Liver (tissue), 9 donors: ENCODE results near the gene MTX1. TPM values are rescaled to one million over a fixed set of nuclear protein-coding genes. Genes with fewer than 3 reads are reported as not detected.

Experiments
- DNase-seq: peaks from one replicate; pipeline ENCODE4 v3.0.0-alpha.2; 2017; ENCODE audit warnings: low spot score
- H3K27ac ChIP-seq, 2 donors: one replicate each; pipeline ENCODE4 v1.7.0; 2013; ENCODE audit warnings: inconsistent platforms in 2 of 2, low read length in 2 of 2, control low read depth in 1 of 2, low read depth in 1 of 2, mild to moderate bottlenecking in 1 of 2
- H3K27me3 ChIP-seq, 4 donors: one replicate each; pipeline versions ENCODE4 v1.6.1 to v1.7.0; 2013; ENCODE audit warnings: low read length in 3 of 4, inconsistent platforms in 1 of 4, mild to moderate bottlenecking in 1 of 4, moderate library complexity in 1 of 4; ENCODE audit not compliant: control insufficient read depth in 4 of 4, insufficient read depth in 4 of 4
- H3K36me3 ChIP-seq, 4 donors: one replicate each; pipeline versions ENCODE4 v1.6.1 to v1.7.0; 2013; ENCODE audit warnings: low read length in 3 of 4, mild to moderate bottlenecking in 3 of 4, low read depth in 1 of 4, moderate library complexity in 1 of 4; ENCODE audit not compliant: control insufficient read depth in 4 of 4, insufficient read depth in 3 of 4
- H3K4me1 ChIP-seq, 4 donors: one replicate each; pipeline versions ENCODE4 v1.6.1 to v1.7.0; 2013; ENCODE audit warnings: low read length in 3 of 4, mild to moderate bottlenecking in 3 of 4, moderate library complexity in 1 of 4; ENCODE audit not compliant: control insufficient read depth in 4 of 4, insufficient read depth in 4 of 4
- H3K4me3 ChIP-seq, 3 donors: one replicate each; pipeline versions ENCODE4 v1.6.1 to v1.7.0; 2013; ENCODE audit warnings: low read length in 3 of 3, control low read depth in 1 of 3, low read depth in 1 of 3, mild to moderate bottlenecking in 1 of 3
- H3K9ac ChIP-seq, 2 donors: one replicate each; pipeline ENCODE4 v1.7.0; 2013; ENCODE audit warnings: low read length in 2 of 2, mild to moderate bottlenecking in 2 of 2, moderate library complexity in 2 of 2, control low read depth in 1 of 2, low read depth in 1 of 2
- H3K9me3 ChIP-seq, 4 donors: one replicate each; pipeline versions ENCODE4 v1.6.1 to v1.7.0; 2013; ENCODE audit warnings: low read length in 3 of 4; ENCODE audit not compliant: control insufficient read depth in 4 of 4
- FOXA1 ChIP-seq: IDR thresholded peaks from 2 replicates; pipeline ENCODE4 v1.6.1; 2016; ENCODE audit warnings: antibody characterized with exemption
- FOXA2 ChIP-seq: IDR thresholded peaks from 2 replicates; pipeline ENCODE4 v1.6.1; 2016; ENCODE audit warnings: antibody characterized with exemption
- GABPA ChIP-seq, 2 donors: IDR thresholded peaks in 1 of 2; conservative IDR thresholded peaks in 1 of 2; 2 replicates each; pipeline ENCODE4 v1.6.1; 2016; ENCODE audit warnings: antibody characterized with exemption in 2 of 2, mild to moderate bottlenecking in 1 of 2, moderate library complexity in 1 of 2
- HNF4A ChIP-seq, 2 donors: conservative IDR thresholded peaks; 2 replicates each; pipeline ENCODE4 v1.6.1; 2016; ENCODE audit warnings: antibody characterized with exemption in 2 of 2, mild to moderate bottlenecking in 2 of 2
- HNF4G ChIP-seq: IDR thresholded peaks from 2 replicates; pipeline ENCODE4 v1.6.1; 2016; ENCODE audit warnings: antibody characterized with exemption
- JUND ChIP-seq, 2 donors: IDR thresholded peaks; 2 replicates each; pipeline ENCODE4 v1.6.1; 2016; ENCODE audit warnings: antibody characterized with exemption in 2 of 2
- RAD21 ChIP-seq, 2 donors: IDR thresholded peaks; 2 replicates each; pipeline ENCODE4 v1.6.1; 2016; ENCODE audit warnings: antibody characterized with exemption in 2 of 2, mild to moderate bottlenecking in 2 of 2
- REST ChIP-seq: IDR thresholded peaks from 2 replicates; pipeline ENCODE4 v1.6.1; 2016; ENCODE audit warnings: antibody characterized with exemption, mild to moderate bottlenecking
- RXRA ChIP-seq, 2 donors: IDR thresholded peaks; 2 replicates each; pipeline ENCODE4 v1.6.1; 2017 to 2018; ENCODE audit warnings: antibody characterized with exemption in 2 of 2, mild to moderate bottlenecking in 1 of 2
- SP1 ChIP-seq: IDR thresholded peaks from 2 replicates; pipeline ENCODE4 v1.6.1; 2018; ENCODE audit warnings: antibody characterized with exemption, mild to moderate bottlenecking
- TAF1 ChIP-seq: conservative IDR thresholded peaks from 2 replicates; pipeline ENCODE4 v1.6.1; 2016; ENCODE audit warnings: antibody characterized with exemption, mild to moderate bottlenecking
- WGBS: extraction: QIAGEN DNeasy Blood & Tissue Kit; methylation state at CpG from one replicate; pipeline ENCODE4 v1.1.7; 2013; 5-methylcytosine and 5-hydroxymethylcytosine counted together
- polyA plus RNA-seq, 2 donors: library from polyadenylated mRNA; stranded (reverse) in 1 of 2; unstranded in 1 of 2; fragments of 200-250 nt in 1 of 2; fragments of >200 nt in 1 of 2; fragmentation: Nextera tagmentation in 1 of 2; extraction: Ambion mirVana in 1 of 2; gene quantifications; one replicate each; pipeline versions ENCODE4 v1.2.1 to v1.2.3, GENCODE V29; 2013 to 2015
- total RNA-seq, 2 donors: library from RNA; depleted of rRNA; stranded (reverse); fragments of >200 nt; gene quantifications; one replicate each; pipeline ENCODE4 v1.2.3, GENCODE V29; 2014
- TF ChIP-seq, protein P1 (sequence below): IDR thresholded peaks from 2 replicates; pipeline ENCODE4 v1.6.1; 2016; ENCODE audit warnings: antibody characterized with exemption
- TF ChIP-seq, protein P2 (sequence below): IDR thresholded peaks from 2 replicates; pipeline ENCODE4 v1.6.1; 2016; ENCODE audit warnings: antibody characterized with exemption
- donor health status: healthy.
- donor health status: healthy.
- donor health status: healthy.
- donor health status: healthy.
- donor health status: healthy.

The MTX1 gene
- total and polyA plus RNA-seq, 4 donors = 19.6 to 38.4 (median 28.5) TPM

DNA sequence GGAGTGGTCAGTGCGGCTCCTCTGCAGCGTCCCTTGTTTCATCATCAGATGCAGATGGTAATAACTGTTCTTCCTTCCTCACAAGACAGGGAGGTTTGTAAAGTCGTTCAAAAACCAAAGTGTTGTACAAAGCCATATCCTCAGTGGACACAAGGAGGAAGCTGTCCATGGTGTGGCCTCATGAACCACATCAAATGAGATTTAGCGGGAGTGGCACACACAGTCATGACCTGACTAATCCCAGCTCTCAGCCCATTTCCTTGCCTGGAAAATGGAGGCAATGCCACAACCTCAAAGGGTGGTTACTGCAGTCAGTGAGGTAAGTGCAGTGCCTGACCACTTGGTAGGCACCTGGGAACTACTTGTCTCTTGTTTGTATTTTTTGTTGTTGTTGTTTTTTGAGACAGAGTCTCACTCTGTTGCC is 33.4 kb downstream of the MTX1 start:
- H3K9me3 ChIP-seq = no peaks in the 10 kb centered on the region
- no peaks in the 10 kb centered on the region for H3K27me3 ChIP-seq
- WGBS = 76% methylated on average over 4 of the region's 4 CpGs
- H3K4me3 ChIP-seq = no peak overlapping the region
- DNase-seq = no peak
- no peak overlapping the region for H3K9ac ChIP-seq
- H3K27ac ChIP-seq = peak overlapping the region in 1 of 2 donors; percentile 32
- peaks cover 1 to 28% (median 21%) of the 10 kb centered on the region in 4 donors for H3K4me1 ChIP-seq
- TF ChIP-seq REST = peak; percentile 3
- TF ChIP-seq, protein P1, sequence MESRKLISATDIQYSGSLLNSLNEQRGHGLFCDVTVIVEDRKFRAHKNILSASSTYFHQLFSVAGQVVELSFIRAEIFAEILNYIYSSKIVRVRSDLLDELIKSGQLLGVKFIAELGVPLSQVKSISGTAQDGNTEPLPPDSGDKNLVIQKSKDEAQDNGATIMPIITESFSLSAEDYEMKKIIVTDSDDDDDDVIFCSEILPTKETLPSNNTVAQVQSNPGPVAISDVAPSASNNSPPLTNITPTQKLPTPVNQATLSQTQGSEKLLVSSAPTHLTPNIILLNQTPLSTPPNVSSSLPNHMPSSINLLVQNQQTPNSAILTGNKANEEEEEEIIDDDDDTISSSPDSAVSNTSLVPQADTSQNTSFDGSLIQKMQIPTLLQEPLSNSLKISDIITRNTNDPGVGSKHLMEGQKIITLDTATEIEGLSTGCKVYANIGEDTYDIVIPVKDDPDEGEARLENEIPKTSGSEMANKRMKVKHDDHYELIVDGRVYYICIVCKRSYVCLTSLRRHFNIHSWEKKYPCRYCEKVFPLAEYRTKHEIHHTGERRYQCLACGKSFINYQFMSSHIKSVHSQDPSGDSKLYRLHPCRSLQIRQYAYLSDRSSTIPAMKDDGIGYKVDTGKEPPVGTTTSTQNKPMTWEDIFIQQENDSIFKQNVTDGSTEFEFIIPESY = no peak
- peaks cover 0 to 7% (median 3%) of the 10 kb centered on the region in 4 donors for H3K36me3 ChIP-seq

- peaks cover 0 to 3% (median 1%) of the 10 kb centered on the region in 4 donors for H3K36me3 ChIP-seq
- H3K27ac ChIP-seq = peak overlapping the region; percentile 89 to 91
- DNase-seq = no peak
- 86% methylated on average over 3 of the region's 3 CpGs for WGBS
- no peaks in the 10 kb centered on the region for H3K9me3 ChIP-seq
- H3K27me3 ChIP-seq = no peaks in the 10 kb centered on the region
- H3K4me1 ChIP-seq = peaks cover 1 to 28% (median 21%) of the 10 kb centered on the region in 4 donors
- no peak overlapping the region for H3K4me3 ChIP-seq
- no peak for TF ChIP-seq FOXA2
- no peak for TF ChIP-seq HNF4A (conservative IDR thresholded peaks at IDR 0.05)
- TF ChIP-seq SP1 = no peak
- TF ChIP-seq HNF4G = no peak
- no peak for TF ChIP-seq GABPA (IDR thresholded peaks at IDR 0.05 in 1 of 2, conservative IDR thresholded peaks at IDR 0.05 in 1 of 2)
- no peak for TF ChIP-seq TAF1
- TF ChIP-seq REST = no peak
- no peak for TF ChIP-seq JUND (IDR thresholded peaks at IDR 0.05)
- TF ChIP-seq, protein P2, sequence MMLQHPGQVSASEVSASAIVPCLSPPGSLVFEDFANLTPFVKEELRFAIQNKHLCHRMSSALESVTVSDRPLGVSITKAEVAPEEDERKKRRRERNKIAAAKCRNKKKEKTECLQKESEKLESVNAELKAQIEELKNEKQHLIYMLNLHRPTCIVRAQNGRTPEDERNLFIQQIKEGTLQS = no peak
- no peak for TF ChIP-seq RXRA (IDR thresholded peaks at IDR 0.05)
- TF ChIP-seq FOXA1 = no peak
- no peak for TF ChIP-seq RAD21 (IDR thresholded peaks at IDR 0.05)
- no peak overlapping the region for H3K9ac ChIP-seq
These were observed 34.4 kb downstream of the MTX1 start for GRCh38 chr1:155242805-155243358.
